CD14-positive monocyte (primary cell): Measurements from ENCODE around the gene KCTD16. TPM values are rescaled to one million over a fixed set of nuclear protein-coding genes. Genes with fewer than 3 reads are reported as not detected.

Experiments used
- DNase-seq, 3 donors: peaks; one replicate each; pipeline ENCODE4 v3.0.0-alpha.2; 2011 to 2022
- H2AFZ ChIP-seq: 2 replicates; pipeline ENCODE4 v1.6.0; 2012; ENCODE audit warnings: mild to moderate bottlenecking, low read depth, low read length, inconsistent platforms; ENCODE audit not compliant: insufficient read depth, poor library complexity, severe bottlenecking
- H3K27ac ChIP-seq, 2 donors: 1 replicate in 1 of 2; 2 replicates in 1 of 2; pipeline ENCODE4 v1.5.1; 2012 to 2013; ENCODE audit warnings: low read length in 2 of 2, control low read depth in 1 of 2, inconsistent platforms in 1 of 2, low read depth in 1 of 2, mild to moderate bottlenecking in 1 of 2
- H3K27me3 ChIP-seq, 2 donors: one replicate each; pipeline versions ENCODE4 v1.6.0 to v1.6.1; 2011 to 2013; ENCODE audit warnings: low read length in 2 of 2; ENCODE audit not compliant: control insufficient read depth in 2 of 2, insufficient read depth in 2 of 2
- H3K36me3 ChIP-seq, 2 donors: replicated peaks in 1 of 2; 1 replicate in 1 of 2; 2 replicates in 1 of 2; pipeline versions ENCODE4 v1.5.1 to v1.6.1; 2012 to 2013; ENCODE audit warnings: low read length in 2 of 2, control low read depth in 1 of 2, inconsistent platforms in 1 of 2, mild to moderate bottlenecking in 1 of 2; ENCODE audit not compliant: insufficient read depth in 2 of 2, control insufficient read depth in 1 of 2
- H3K4me1 ChIP-seq, 2 donors: 1 replicate in 1 of 2; 2 replicates in 1 of 2; pipeline versions ENCODE4 v1.5.1 to v1.6.1; 2012 to 2013; ENCODE audit warnings: low read length in 2 of 2, control low read depth in 1 of 2, inconsistent platforms in 1 of 2, mild to moderate bottlenecking in 1 of 2, moderate library complexity in 1 of 2; ENCODE audit not compliant: insufficient read depth in 2 of 2, control insufficient read depth in 1 of 2
- H3K4me2 ChIP-seq: replicated peaks from 2 replicates; pipeline ENCODE3; 2012; ENCODE audit warnings: low read length, moderate library complexity, mild to moderate bottlenecking; ENCODE audit not compliant: poor library complexity, severe bottlenecking; ENCODE audit errors: extremely low read depth
- H3K4me3 ChIP-seq, 3 experiments: fragments of 200-600 bp in 1 of 3; sonication (generic) in 1 of 3; replicated peaks in 1 of 3; 1 replicate in 2 of 3; 2 replicates in 1 of 3; pipeline ENCODE4 v1.5.1; 2011 to 2013; ENCODE audit warnings: low read length in 3 of 3, mild to moderate bottlenecking in 3 of 3, control low read depth in 2 of 3, low read depth in 2 of 3, inconsistent platforms in 1 of 3, moderate library complexity in 1 of 3
- H3K79me2 ChIP-seq: 2 replicates; pipeline ENCODE4 v1.6.0; 2012; ENCODE audit warnings: mild to moderate bottlenecking, control low read depth, inconsistent platforms, low read length, moderate library complexity; ENCODE audit not compliant: insufficient read depth
- H3K9ac ChIP-seq: 2 replicates; pipeline ENCODE4 v1.6.0; 2017; ENCODE audit warnings: low read length, mild to moderate bottlenecking; ENCODE audit not compliant: insufficient read depth, poor library complexity, severe bottlenecking
- H3K9me3 ChIP-seq, 2 donors: replicated peaks in 1 of 2; 1 replicate in 1 of 2; 2 replicates in 1 of 2; pipeline versions ENCODE4 v1.5.1 to v1.6.1; 2012 to 2013; ENCODE audit warnings: low read length in 2 of 2, control low read depth in 1 of 2; ENCODE audit not compliant: control insufficient read depth in 1 of 2, insufficient read depth in 1 of 2
- H4K20me1 ChIP-seq: 2 replicates; pipeline ENCODE4 v1.6.0; 2012; ENCODE audit warnings: mild to moderate bottlenecking, low read length, control low read depth, moderate library complexity; ENCODE audit not compliant: insufficient read depth
- H3K27ac Mint-ChIP-seq, 7 donors: one replicate each; pipeline ENCODE4 v1.8.0; 2020; ENCODE audit warnings: mild to moderate bottlenecking in 7 of 7, mixed read lengths in 7 of 7, moderate library complexity in 6 of 7, inconsistent platforms in 2 of 7
- H3K27me3 Mint-ChIP-seq, 3 donors: one replicate each; pipeline ENCODE4 v1.8.0; 2021 to 2022; ENCODE audit warnings: low read depth in 3 of 3, mild to moderate bottlenecking in 3 of 3, mixed read lengths in 3 of 3, moderate library complexity in 3 of 3, inconsistent platforms in 1 of 3
- H3K36me3 Mint-ChIP-seq, 2 donors: one replicate each; pipeline ENCODE4 v1.8.0; 2020; ENCODE audit warnings: mixed read lengths in 2 of 2, inconsistent platforms in 1 of 2, mild to moderate bottlenecking in 1 of 2
- H3K4me1 Mint-ChIP-seq: one replicate; pipeline ENCODE4 v1.8.0; 2020; ENCODE audit warnings: mild to moderate bottlenecking, mixed read lengths
- H3K4me3 Mint-ChIP-seq, 2 donors: one replicate each; pipeline ENCODE4 v1.8.0; 2020; ENCODE audit warnings: mild to moderate bottlenecking in 2 of 2, mixed read lengths in 2 of 2, moderate library complexity in 1 of 2
- H3K9me3 Mint-ChIP-seq, 7 donors: one replicate each; pipeline ENCODE4 v1.8.0; 2020 to 2022; ENCODE audit warnings: mixed read lengths in 7 of 7, mild to moderate bottlenecking in 6 of 7, moderate library complexity in 6 of 7, inconsistent platforms in 2 of 7
- CTCF ChIP-seq: fragments of 200-600 bp; IDR thresholded peaks from one replicate; pipeline ENCODE4 v1.8.0; 2022; ENCODE audit warnings: antibody characterized with exemption, mild to moderate bottlenecking
- WGBS: methylation state at CpG from one replicate; pipeline ENCODE4 v1.1.5; 2013; ENCODE audit warnings: missing lambda C conversion rate; ENCODE audit not compliant: insufficient coverage; 5-methylcytosine and 5-hydroxymethylcytosine counted together
- intact Hi-C, 2 donors: fragments of 100-400 bp; cut with micrococcal nuclease; formaldehyde crosslinking; loops; one replicate each; pipeline versions ENCODE4 v1.15.0 to v1.15.1; 2023
- polyA plus RNA-seq, 3 donors: library from polyadenylated mRNA; depleted of rRNA in 1 of 3; unstranded in 2 of 3; stranded (reverse) in 1 of 3; fragments of 300-500 nt in 2 of 3; fragments of >200 nt in 1 of 3; fragmentation: Illumina TruSeq in 2 of 3; gene quantifications; 1 replicate in 2 of 3; 2 replicates in 1 of 3; pipeline ENCODE4 v1.2.3, GENCODE V29; 2012 to 2021

Gene KCTD16
- polyA plus RNA-seq, 3 donors = not detected

GRCh38 chr5:144275329-144275728 is 104.7 kb downstream of the KCTD16 start:
- H2AFZ ChIP-seq = no peak overlapping the region
- 93% methylated on average over 2 of the region's 5 CpGs for WGBS

GRCh38 chr5:144276034-144276822 is 105.6 kb downstream of the KCTD16 start:
- Histone ChIP-seq H3K4me1 (no peaks in the 10 kb centered on the region), H2AFZ (no peak overlapping the region), H4K20me1 (no peaks in the 10 kb centered on the region), H3K9me3 (no peaks in the 10 kb centered on the region), H3K79me2 (no peaks in the 10 kb centered on the region), H3K4me2 (no peak overlapping the region), H3K27me3 (no peaks in the 10 kb centered on the region), H3K9ac (no peak overlapping the region), H3K4me3 (no peak overlapping the region), H3K27ac (no peak overlapping the region), H3K36me3 (no peaks in the 10 kb centered on the region)
- H3K27ac Mint-ChIP-seq = no peak overlapping the region
- H3K36me3 Mint-ChIP-seq = no peaks in the 10 kb centered on the region
- WGBS = 80% methylated on average over 1 of the region's 5 CpGs
- H3K9me3 Mint-ChIP-seq = peaks cover 0 to 7% (median 0%) of the 10 kb centered on the region in 7 donors
- TF ChIP-seq CTCF = no peak
- intact Hi-C loops = no loop called here
- DNase-seq = no peak
- H3K4me1 Mint-ChIP-seq = no peaks in the 10 kb centered on the region
- H3K4me3 Mint-ChIP-seq = no peak overlapping the region
- H3K27me3 Mint-ChIP-seq = peaks cover 0 to 3% (median 0%) of the 10 kb centered on the region in 3 donors

More at GRCh38 chr5:144275329-144275728, 104.7 kb downstream of the KCTD16 start:
- no peak overlapping the region for H3K9ac ChIP-seq
- H3K27me3 Mint-ChIP-seq = no peaks in the 10 kb centered on the region
- no peaks in the 10 kb centered on the region for H3K79me2 ChIP-seq
- H3K27ac Mint-ChIP-seq = no peak overlapping the region
- H3K36me3 ChIP-seq = no peaks in the 10 kb centered on the region
- no peaks in the 10 kb centered on the region for H3K4me1 Mint-ChIP-seq
- TF ChIP-seq CTCF = no peak
- H3K27me3 ChIP-seq = no peaks in the 10 kb centered on the region
- H3K9me3 ChIP-seq = no peaks in the 10 kb centered on the region
- intact Hi-C loops = no loop called here
- H3K4me1 ChIP-seq = no peaks in the 10 kb centered on the region
- no peak overlapping the region for H3K4me3 Mint-ChIP-seq
- no peak overlapping the region for H3K4me2 ChIP-seq
- peaks cover 0 to 7% (median 0%) of the 10 kb centered on the region in 7 donors for H3K9me3 Mint-ChIP-seq
- H4K20me1 ChIP-seq = no peaks in the 10 kb centered on the region
- no peak overlapping the region for H3K4me3 ChIP-seq
- no peak for DNase-seq
- H3K36me3 Mint-ChIP-seq = no peaks in the 10 kb centered on the region
- no peak overlapping the region for H3K27ac ChIP-seq
